AG09309 (cell line): ENCODE results near the gene GSTM1.
A peak's percentile ranks its signal among the peaks of the same experiment; 100 is the strongest.

ENCODE experiments used
- DNase-seq: peaks from one replicate; pipeline ENCODE4 v3.0.0-alpha.2; 2010; ENCODE audit warnings: low read depth
- H3K4me3 ChIP-seq: 2 replicates; pipeline ENCODE4 v1.5.1; 2011; ENCODE audit warnings: mild to moderate bottlenecking, low read depth, low read length, moderate library complexity; ENCODE audit not compliant: control insufficient read depth
- CTCF ChIP-seq: IDR thresholded peaks from 2 replicates; pipeline ENCODE4 v1.5.1; 2011; ENCODE audit warnings: mild to moderate bottlenecking, low read depth, low read length, inconsistent platforms; ENCODE audit not compliant: insufficient read depth, control insufficient read depth; ENCODE audit errors: missing control alignments

Gene GSTM1

GRCh38 chr1:109712321-109712864, 24.8 kb downstream of the GSTM1 start:
- no peak for DNase-seq
- TF ChIP-seq CTCF = no peak
- H3K4me3 ChIP-seq = peak overlapping the region; percentile 42

GRCh38 chr1:109713636-109714035, 26.0 kb downstream of the GSTM1 start:
- no peak for TF ChIP-seq CTCF

GRCh38 chr1:109714661-109715372, 27.2 kb downstream of the GSTM1 start:
- TF ChIP-seq CTCF = no peak
- no peak overlapping the region for H3K4me3 ChIP-seq
- no peak for DNase-seq

More at GRCh38 chr1:109713636-109714035, 26.0 kb downstream of the GSTM1 start:
- H3K4me3 ChIP-seq = no peak overlapping the region
- DNase-seq = no peak

GRCh38 chr1:109716121-109716520, 28.5 kb downstream of the GSTM1 start:
- no peak for DNase-seq
- no peak for TF ChIP-seq CTCF
- no peak overlapping the region for H3K4me3 ChIP-seq

- no peak overlapping the region for H3K4me3 ChIP-seq
- no peak for DNase-seq
- TF ChIP-seq CTCF = no peak
Observed at GRCh38 chr1:109716570-109717090, 29.0 kb downstream of the GSTM1 start.

- TF ChIP-seq CTCF = no peak
- no peak overlapping the region for H3K4me3 ChIP-seq
- DNase-seq = no peak
Observed at GRCh38 chr1:109717729-109718128, 30.1 kb downstream of the GSTM1 start.
